Measurements from ENCODE around the gene RXRB. TPM values are rescaled to one million over a fixed set of nuclear protein-coding genes. Genes with fewer than 3 reads are reported as not detected.
A peak's percentile ranks its signal among the peaks of the same experiment; 100 is the strongest.

RXRB gene
- total RNA-seq, 1 donor from 2014 or later, result 70.3 TPM

- Mint-ChIP-seq H3K9me3 (no peaks in the 10 kb centered on the region), H3K27me3 (ENCODE audit: low read depth) (peaks cover 46% of the 10 kb centered on the region), H3K4me1 (peaks cover 21% of the 10 kb centered on the region), H3K4me3 (no peak overlapping the region), H3K36me3 (peaks cover 2% of the 10 kb centered on the region), H3K27ac (no peak overlapping the region)
- TF ChIP-seq CTCF (IDR thresholded peaks at IDR 0.05; ENCODE audit: unreplicated experiment), result no peak
- no peak for DNase-seq (ENCODE audit: low spot score in 2 of 2, unreplicated experiment in 2 of 2)
Observed at GRCh38 chr6:33215271-33216116, 15.0 kb upstream of the RXRB start.

GRCh38 chr6:33213989-33214335 is 13.5 kb upstream of the RXRB start:
- no peak for DNase-seq (ENCODE audit: low spot score in 2 of 2, unreplicated experiment in 2 of 2)
- Mint-ChIP-seq H3K36me3 (peaks cover 13% of the 10 kb centered on the region), H3K4me3 (peak overlapping the region; percentile 87), H3K27me3 (ENCODE audit: low read depth) (peaks cover 43% of the 10 kb centered on the region), H3K9me3 (no peaks in the 10 kb centered on the region), H3K27ac (no peak overlapping the region), H3K4me1 (peaks cover 27% of the 10 kb centered on the region)
- no peak for TF ChIP-seq CTCF (IDR thresholded peaks at IDR 0.05; ENCODE audit: unreplicated experiment)

GRCh38 chr6:33213166-33213988 is 12.9 kb upstream of the RXRB start:
- Mint-ChIP-seq H3K4me1 (peaks cover 30% of the 10 kb centered on the region), H3K27ac (peak overlapping the region; percentile 71), H3K36me3 (peaks cover 13% of the 10 kb centered on the region), H3K9me3 (no peaks in the 10 kb centered on the region), H3K4me3 (peak overlapping the region; percentile 87), H3K27me3 (ENCODE audit: low read depth) (peaks cover 40% of the 10 kb centered on the region)
- TF ChIP-seq CTCF (IDR thresholded peaks at IDR 0.05; ENCODE audit: unreplicated experiment), result no peak
- peak in 1 of 2 experiments; percentile 56 for DNase-seq (ENCODE audit: low spot score in 2 of 2, unreplicated experiment in 2 of 2)

GRCh38 chr6:33212857-33213165 is 12.3 kb upstream of the RXRB start:
- Mint-ChIP-seq H3K9me3 (no peaks in the 10 kb centered on the region), H3K4me1 (peaks cover 30% of the 10 kb centered on the region), H3K27ac (peak overlapping the region; percentile 19), H3K36me3 (peaks cover 13% of the 10 kb centered on the region), H3K27me3 (ENCODE audit: low read depth) (peaks cover 35% of the 10 kb centered on the region), H3K4me3 (peak overlapping the region; percentile 87)
- no peak for TF ChIP-seq CTCF (IDR thresholded peaks at IDR 0.05; ENCODE audit: unreplicated experiment)
- DNase-seq (ENCODE audit: low spot score in 2 of 2, unreplicated experiment in 2 of 2), result no peak

GRCh38 chr6:33211666-33212422 is 11.4 kb upstream of the RXRB start:
- no peak for DNase-seq (ENCODE audit: low spot score in 2 of 2, unreplicated experiment in 2 of 2)

More at GRCh38 chr6:33211666-33212422, 11.4 kb upstream of the RXRB start:
- TF ChIP-seq CTCF (IDR thresholded peaks at IDR 0.05; ENCODE audit: unreplicated experiment), result no peak
- H3K4me3 Mint-ChIP-seq, result no peak overlapping the region
- no peak overlapping the region for H3K27ac Mint-ChIP-seq
- H3K4me1 Mint-ChIP-seq, result peaks cover 32% of the 10 kb centered on the region
- H3K9me3 Mint-ChIP-seq, result no peaks in the 10 kb centered on the region
- peaks cover 30% of the 10 kb centered on the region for H3K27me3 Mint-ChIP-seq (ENCODE audit: low read depth)
- H3K36me3 Mint-ChIP-seq, result peaks cover 13% of the 10 kb centered on the region
